Fibroblast of villous mesenchyme (primary cell): ENCODE results near the gene PNMT. TPM values are rescaled to one million over a fixed set of nuclear protein-coding genes. Genes with fewer than 3 reads are reported as not detected.

Experiments
- DNase-seq: peaks from one replicate; pipeline ENCODE4 v3.0.0-alpha.2; 2010; ENCODE audit warnings: low read depth
- H3K4me3 ChIP-seq: 2 replicates; pipeline ENCODE4 v1.5.1; 2011; ENCODE audit warnings: low read depth, mild to moderate bottlenecking, low read length
- CTCF ChIP-seq: IDR thresholded peaks from 2 replicates; pipeline ENCODE4 v1.5.1; 2012; ENCODE audit warnings: low read depth, mild to moderate bottlenecking, low read length; ENCODE audit not compliant: insufficient read depth
- total RNA-seq: library from RNA; depleted of rRNA; stranded (reverse); fragments of >200 nt; gene quantifications from 2 replicates; pipeline ENCODE4 v1.2.3, GENCODE V29; 2012

Gene PNMT
- total RNA-seq, 1 donor = not detected

- no peak for TF ChIP-seq CTCF
- H3K4me3 ChIP-seq = no peak overlapping the region
- DNase-seq = no peak
These were observed 6.6 kb downstream of the PNMT start for GRCh38 chr17:39674702-39675389.

GRCh38 chr17:39675390-39676082 lies 7.3 kb downstream of the PNMT start:
- TF ChIP-seq CTCF = no peak
- H3K4me3 ChIP-seq = no peak overlapping the region
- DNase-seq = no peak

GRCh38 chr17:39676198-39676819 lies 8.1 kb downstream of the PNMT start:
- DNase-seq = no peak
- TF ChIP-seq CTCF = no peak
- H3K4me3 ChIP-seq = no peak overlapping the region

GRCh38 chr17:39677072-39677471 lies 8.8 kb downstream of the PNMT start:
- no peak for DNase-seq
- no peak for TF ChIP-seq CTCF
- no peak overlapping the region for H3K4me3 ChIP-seq

GRCh38 chr17:39677542-39678339 lies 9.5 kb downstream of the PNMT start:
- no peak overlapping the region for H3K4me3 ChIP-seq
- no peak for TF ChIP-seq CTCF
- DNase-seq = no peak

GRCh38 chr17:39678340-39679116 lies 10.3 kb downstream of the PNMT start:
- TF ChIP-seq CTCF = no peak
- no peak overlapping the region for H3K4me3 ChIP-seq
- no peak for DNase-seq
